GM21381 (cell line): Measurements from ENCODE around the gene IFNL4.
A peak's percentile ranks its signal among the peaks of the same experiment; 100 is the strongest.
"Not testable (repeated sequence)": the region's sequence is repeated elsewhere in the genome, so short reads cannot be mapped to it uniquely, and the experiment has no call there.

Experiments used
- ATAC-seq: cut with Tn5 transposase; IDR thresholded peaks from one replicate; pipeline ENCODE4 v1.9.1; 2021; ENCODE audit warnings: mild to moderate bottlenecking, moderate library complexity; ENCODE audit not compliant: unreplicated experiment

IFNL4 gene

GRCh38 chr19:39261704-39262103 is 13.0 kb upstream of the IFNL4 start:
- ATAC-seq: no peak

GRCh38 chr19:39257227-39257626 is 8.6 kb upstream of the IFNL4 start:
- no peak for ATAC-seq

- no peak for ATAC-seq
These were observed 6.1 kb upstream of the IFNL4 start for GRCh38 chr19:39254531-39255345.

GRCh38 chr19:39253374-39254149 is 4.9 kb upstream of the IFNL4 start:
- no peak for ATAC-seq

- no peak for ATAC-seq
These were observed 3.8 kb upstream of the IFNL4 start for GRCh38 chr19:39252458-39252857.

- no peak for ATAC-seq
These were observed 3.2 kb upstream of the IFNL4 start for GRCh38 chr19:39251846-39252245.

- ATAC-seq: no peak
These were observed 2.4 kb upstream of the IFNL4 start for GRCh38 chr19:39251081-39251480.

GRCh38 chr19:39247701-39248664 is 673 bp downstream of the IFNL4 start:
- no peak for ATAC-seq

- ATAC-seq: no peak
These were observed 1.5 kb downstream of the IFNL4 start for GRCh38 chr19:39246951-39247669.

GRCh38 chr19:39245166-39245565 is 3.5 kb downstream of the IFNL4 start:
- not testable (repeated sequence) for ATAC-seq

- ATAC-seq: not testable (repeated sequence)
These were observed 4.1 kb downstream of the IFNL4 start, which contains the start of gene IFNL3 for GRCh38 chr19:39244410-39245100. TSS of gene IFNL3 (minus strand) at chr19:39245006. CDS start at chr19:39244967, 39 bp downstream.

- not testable (repeated sequence) for ATAC-seq
These were observed 4.9 kb downstream of the IFNL4 start for GRCh38 chr19:39243741-39244140.

GRCh38 chr19:39240421-39240820 is 8.2 kb downstream of the IFNL4 start:
- ATAC-seq: no peak

- ATAC-seq: no peak
These were observed 9.7 kb downstream of the IFNL4 start for GRCh38 chr19:39238944-39239343.

- no peak for ATAC-seq
These were observed 10.4 kb downstream of the IFNL4 start for GRCh38 chr19:39238209-39238608.

- peak; percentile 82 for ATAC-seq
These were observed 11.2 kb downstream of the IFNL4 start for GRCh38 chr19:39237200-39238184.

GRCh38 chr19:39236527-39236926 is 12.1 kb downstream of the IFNL4 start:
- no peak for ATAC-seq

- ATAC-seq: no peak
These were observed 15.9 kb downstream of the IFNL4 start for GRCh38 chr19:39232708-39233107.
